Activated CD4-positive, alpha-beta T cell treated with anti-CD3 and anti-CD28 coated beads, Interleukin-2, Interleukin-4, amounts not matched to agents 100 ng/mL and 50 ng/mL, durations not matched to agents 16 hours and 8 hours (primary cell): ENCODE data around the gene PTPRN2.
"Not testable (repeated sequence)": the region's sequence is repeated elsewhere in the genome, so short reads cannot be mapped to it uniquely, and the experiment has no call there.

Experiments used
- DNase-seq: peaks from one replicate; pipeline ENCODE4 v3.0.0-alpha.2; 2020; ENCODE audit warnings: low spot score

PTPRN2 gene

GRCh38 chr7:158322616-158323530, 264.8 kb downstream of the PTPRN2 start:
- no peak for DNase-seq

- DNase-seq = no peak
These were observed 265.5 kb downstream of the PTPRN2 start for GRCh38 chr7:158321936-158322615.

DNA sequence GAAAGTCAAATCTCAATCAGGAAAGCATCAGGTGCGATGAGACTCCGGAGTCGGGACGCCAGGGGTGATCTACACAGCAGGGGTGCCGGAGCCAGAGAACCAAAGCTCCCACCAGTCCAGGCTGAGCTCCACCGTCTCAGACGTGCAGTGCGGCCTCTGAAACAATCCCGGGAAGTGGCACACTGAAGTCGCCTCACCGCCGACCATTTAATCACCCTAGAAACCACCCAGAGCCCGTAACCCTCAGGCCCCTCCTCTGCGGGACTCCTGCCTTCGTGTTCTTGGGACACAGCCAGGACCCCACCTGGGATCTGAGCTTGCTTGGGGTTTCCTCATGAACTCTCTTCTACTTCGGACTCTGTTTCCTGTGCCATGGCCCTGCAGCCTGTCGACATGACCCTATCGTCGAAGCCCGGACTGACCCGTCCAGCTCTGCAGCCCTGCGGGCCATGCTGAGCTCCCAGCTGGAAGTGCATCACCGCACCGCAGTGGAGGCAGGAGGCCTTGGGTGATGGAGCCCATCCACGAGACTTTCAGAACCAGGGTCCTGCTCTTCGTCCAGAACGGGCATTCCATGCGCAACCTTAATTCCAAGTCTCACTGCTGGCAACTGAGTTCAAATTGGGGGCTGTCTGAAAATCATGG, 266.4 kb downstream of the PTPRN2 start:
- no peak for DNase-seq

GRCh38 chr7:158320328-158320727, 267.3 kb downstream of the PTPRN2 start:
- DNase-seq = no peak

DNA sequence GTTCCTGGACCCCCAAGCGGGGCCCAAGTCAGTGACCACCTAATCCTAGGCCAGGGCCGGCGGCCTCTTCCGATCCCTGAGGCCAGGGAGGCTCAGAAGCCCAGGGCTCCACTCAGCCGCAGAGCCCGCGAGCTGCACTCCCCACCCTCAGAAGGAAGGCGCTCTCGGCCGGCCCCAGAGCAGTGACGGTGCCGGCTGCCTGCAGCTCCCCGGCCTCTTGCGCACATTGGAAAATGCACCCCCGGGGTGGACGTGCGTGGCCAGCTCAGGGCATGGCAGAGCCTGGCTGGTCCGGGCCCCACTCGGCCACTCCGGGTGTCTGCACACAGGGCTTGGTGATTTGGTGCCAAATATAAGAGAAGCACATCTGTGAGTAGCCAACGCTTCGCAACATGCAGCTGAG, 269.1 kb downstream of the PTPRN2 start:
- DNase-seq = no peak

DNA sequence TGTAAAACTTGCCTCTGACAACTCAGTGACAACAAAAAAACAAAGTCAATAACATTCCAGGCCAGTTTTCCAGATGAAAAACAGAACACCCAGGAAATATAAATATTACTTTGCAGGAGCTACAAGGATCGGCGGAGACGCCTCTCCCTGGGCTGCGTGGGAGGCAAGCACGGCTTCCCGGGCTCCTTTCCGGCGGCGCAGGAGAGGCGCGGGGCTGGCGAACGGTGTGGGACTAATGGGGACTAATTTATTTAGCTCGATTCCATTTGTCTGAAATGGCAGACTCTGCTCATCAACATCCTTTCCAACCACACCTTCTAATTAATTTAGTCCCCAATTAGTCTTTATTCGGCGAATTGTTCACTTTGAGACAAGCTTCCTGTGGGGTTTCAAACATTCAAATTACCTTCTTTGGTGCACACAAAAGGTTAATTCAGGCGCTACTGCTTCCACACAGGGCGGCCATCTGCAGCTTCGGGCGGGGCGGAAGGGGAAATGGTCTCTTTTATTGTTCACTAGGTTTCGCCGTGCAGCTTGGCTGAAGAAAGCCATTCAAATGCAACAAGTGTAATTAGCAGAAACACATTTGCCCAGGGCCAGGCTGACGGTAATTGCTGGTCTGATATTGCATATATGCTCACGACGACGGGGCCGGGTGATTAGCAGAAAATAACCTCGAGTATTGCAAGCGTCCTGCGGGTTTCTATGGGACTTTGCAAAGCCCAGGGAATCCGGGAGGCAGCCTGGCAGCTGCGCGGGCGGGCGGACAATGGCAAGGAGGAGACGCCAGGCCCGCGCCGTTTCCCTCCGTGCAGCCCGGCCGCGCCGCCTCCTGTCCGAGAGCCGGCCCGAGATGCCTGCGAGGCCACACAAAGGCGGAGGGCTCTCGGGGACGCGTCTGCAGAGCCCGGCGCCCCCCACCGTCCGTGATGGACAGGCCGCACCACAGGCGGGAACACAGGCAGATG, 270.1 kb downstream of the PTPRN2 start:
- no peak for DNase-seq

GRCh38 chr7:158316466-158317031, 271.1 kb downstream of the PTPRN2 start:
- no peak for DNase-seq

GRCh38 chr7:158315881-158316280, 271.7 kb downstream of the PTPRN2 start:
- DNase-seq = no peak

DNA sequence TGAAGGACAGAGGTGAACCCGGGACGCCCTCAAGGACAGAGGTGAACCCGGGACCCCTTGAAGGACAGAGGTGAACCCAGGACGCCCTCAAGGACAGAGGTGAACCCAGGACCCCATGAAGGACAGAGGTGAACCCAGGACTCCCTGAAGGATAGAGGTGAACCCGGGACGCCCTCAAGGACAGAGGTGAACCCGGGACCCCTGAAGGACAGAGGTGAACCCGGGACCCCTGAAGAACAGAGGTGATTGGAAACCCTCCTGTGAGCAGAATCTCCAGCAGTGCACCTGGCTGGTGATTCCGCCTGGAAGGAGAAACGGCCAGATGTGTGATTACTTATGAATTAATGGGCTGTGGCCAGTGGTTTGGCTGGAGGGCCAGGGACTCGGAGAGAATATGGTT, 272.3 kb downstream of the PTPRN2 start:
- no peak for DNase-seq

DNA sequence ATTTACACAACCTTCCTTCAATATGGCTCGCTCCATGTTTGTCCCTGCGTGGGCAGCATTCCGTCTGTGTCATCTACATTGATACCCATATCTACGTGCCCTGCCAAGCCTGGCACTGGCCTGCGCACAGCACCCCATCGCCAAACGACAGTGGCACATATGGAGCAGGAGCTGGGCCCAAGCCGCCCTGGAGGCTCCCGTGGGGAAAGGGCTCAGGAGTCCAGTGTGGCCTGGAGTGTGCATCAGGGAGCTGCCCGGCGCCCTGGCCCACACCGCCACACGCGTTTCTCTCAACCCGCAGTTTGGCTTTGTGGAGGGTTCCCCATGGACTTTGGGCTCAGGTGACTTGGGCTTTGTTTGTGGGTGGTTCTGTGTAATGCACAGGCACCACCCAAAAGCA, 273.2 kb downstream of the PTPRN2 start:
- no peak for DNase-seq

- no peak for DNase-seq
These were observed 273.7 kb downstream of the PTPRN2 start for GRCh38 chr7:158313931-158314330.

DNA sequence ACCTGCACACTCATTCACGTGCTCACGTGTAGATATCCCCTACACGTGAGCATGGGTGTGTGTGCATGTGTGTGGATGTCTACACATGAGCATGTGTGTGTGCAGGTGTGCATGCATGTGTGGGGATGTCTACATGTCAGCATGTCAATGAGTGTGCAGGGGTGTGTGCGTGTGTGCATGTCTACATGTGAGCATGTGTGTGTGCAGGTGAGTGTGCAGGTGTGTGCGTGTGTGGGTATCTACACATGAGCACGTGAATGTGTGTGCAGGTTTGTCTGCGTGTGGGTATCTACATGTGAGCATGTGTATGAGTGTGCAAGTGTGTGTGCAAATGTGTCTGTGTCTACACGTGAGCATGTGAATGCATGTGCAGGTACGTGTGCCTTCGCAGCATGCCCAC, 274.8 kb downstream of the PTPRN2 start:
- DNase-seq = no peak

DNA sequence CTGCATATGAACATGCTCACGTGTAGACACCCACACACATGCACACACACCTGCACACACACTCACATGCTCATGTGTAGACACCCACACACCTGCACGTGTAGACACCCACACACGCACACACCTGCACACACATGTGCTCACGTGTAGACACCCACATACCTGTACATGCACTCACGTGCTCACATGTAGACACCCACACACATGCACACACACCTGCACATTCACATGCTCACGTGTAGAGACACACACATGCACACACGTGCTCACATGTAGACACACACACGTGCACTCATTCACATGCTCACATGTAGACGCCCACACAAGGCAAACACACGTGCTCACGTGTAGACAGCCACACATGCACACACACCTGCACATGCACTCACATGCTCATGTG, 275.8 kb downstream of the PTPRN2 start:
- no peak for DNase-seq

DNA sequence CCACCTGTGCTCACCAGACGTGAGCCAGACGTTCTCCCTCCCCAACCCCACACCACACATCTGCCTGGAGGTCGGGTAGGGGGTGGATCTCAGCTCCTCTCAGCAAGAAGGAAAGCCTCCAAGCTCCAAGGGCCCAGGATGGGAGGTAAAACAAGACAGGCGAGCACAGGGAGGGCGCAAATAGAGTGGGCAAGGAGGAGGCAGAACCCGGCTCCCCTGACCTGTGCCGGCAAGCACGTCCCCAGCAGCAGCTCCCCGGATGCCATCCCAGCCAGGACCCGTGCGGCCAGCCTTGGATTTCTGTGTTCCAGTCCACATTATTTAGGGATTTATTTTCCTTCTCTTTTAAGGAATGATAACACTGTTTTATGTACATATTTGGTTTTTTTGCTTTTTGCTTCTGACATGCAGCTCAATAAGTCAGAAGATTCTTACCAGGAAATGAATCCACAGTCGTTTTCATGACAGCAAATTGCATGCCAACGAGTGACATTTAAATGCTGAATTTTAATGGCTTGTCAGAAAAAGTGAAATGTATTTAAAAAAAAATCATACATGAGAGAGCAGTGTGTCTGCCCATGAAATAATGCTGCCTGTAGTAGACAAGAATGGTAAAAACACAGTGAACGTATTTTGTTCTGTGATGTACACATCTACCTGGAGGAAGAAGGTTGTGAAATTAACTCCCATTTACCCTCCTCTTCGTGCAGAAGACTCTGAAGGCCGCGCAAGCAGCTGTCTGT, 276.5 kb downstream of the PTPRN2 start:
- DNase-seq = no peak

- no peak for DNase-seq
These were observed 277.5 kb downstream of the PTPRN2 start for GRCh38 chr7:158309868-158310763.

GRCh38 chr7:158308001-158308400, 279.6 kb downstream of the PTPRN2 start:
- DNase-seq = no peak

GRCh38 chr7:158304072-158304471, 283.6 kb downstream of the PTPRN2 start:
- DNase-seq = not testable (repeated sequence)

DNA sequence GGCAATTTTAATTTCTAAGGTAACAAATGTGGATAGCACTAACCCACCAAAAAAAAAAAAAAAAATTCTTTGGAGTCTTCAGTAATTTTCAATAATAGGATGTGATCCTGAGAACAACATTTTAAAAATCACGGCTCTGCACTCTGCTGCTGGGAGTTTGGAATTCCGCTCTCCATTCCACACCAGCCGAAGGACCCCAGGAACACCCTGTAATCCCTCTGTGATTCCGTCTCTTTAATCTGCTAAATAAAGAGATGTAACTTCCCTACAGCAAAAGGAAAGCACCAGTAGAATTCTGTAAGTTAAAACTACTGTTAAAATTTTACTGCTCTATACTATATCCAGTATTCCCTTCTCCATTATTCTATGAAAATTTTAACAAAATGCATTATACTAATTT, 284.5 kb downstream of the PTPRN2 start:
- no peak for DNase-seq

- no peak for DNase-seq
These were observed 285.2 kb downstream of the PTPRN2 start for GRCh38 chr7:158302274-158303070.
